Neural progenitor cell (in vitro differentiated cells): ENCODE measurements around the gene PIK3R2.

ENCODE experiments used
- CTCF ChIP-seq: fragments of 200-600 bp; sonication (generic); IDR thresholded peaks from 2 replicates; pipeline ENCODE4 v1.5.1; 2017; ENCODE audit warnings: antibody characterized with exemption, mild to moderate bottlenecking
- EZH2phosphoT487 ChIP-seq: fragments of 200-600 bp; sonication (generic); IDR thresholded peaks from 2 replicates; pipeline ENCODE4 v1.6.1; 2017; ENCODE audit warnings: antibody characterized with exemption

GRCh38 chr19:18197941-18198340 lies 45.0 kb downstream of the PIK3R2 start:
- TF ChIP-seq CTCF = no peak
- no peak for TF ChIP-seq EZH2phosphoT487
